SHP77 (cell line): ENCODE measurements around the gene VOPP1.
"Not testable (repeated sequence)": the region's sequence is repeated elsewhere in the genome, so short reads cannot be mapped to it uniquely, and the experiment has no call there.

Experiments
- DNase-seq, 2 experiments: peaks; one replicate each; lab custom pipeline; 2025; lab: John Stamatoyannopoulos, UW

Gene VOPP1

GRCh38 chr7:55488216-55488615 lies 84.1 kb downstream of the VOPP1 start:
- DNase-seq, result no peak

- no peak for DNase-seq
These were observed 85.3 kb downstream of the VOPP1 start for GRCh38 chr7:55486991-55487390.

- DNase-seq, result no peak
These were observed 86.1 kb downstream of the VOPP1 start for GRCh38 chr7:55486192-55486590.

GRCh38 chr7:55485501-55486191 lies 86.7 kb downstream of the VOPP1 start:
- DNase-seq, result no peak

GRCh38 chr7:55484834-55485233 lies 87.5 kb downstream of the VOPP1 start:
- no peak for DNase-seq

- no peak for DNase-seq
These were observed 88.1 kb downstream of the VOPP1 start for GRCh38 chr7:55484241-55484640.

- DNase-seq, result no peak
These were observed 89.3 kb downstream of the VOPP1 start for GRCh38 chr7:55483046-55483445.

- DNase-seq, result no peak
These were observed 91.1 kb downstream of the VOPP1 start for GRCh38 chr7:55481155-55481554.

- DNase-seq, result no peak
These were observed 93.6 kb downstream of the VOPP1 start for GRCh38 chr7:55478700-55479099.

- DNase-seq, result no peak
These were observed 94.4 kb downstream of the VOPP1 start for GRCh38 chr7:55477781-55478374.

GRCh38 chr7:55476852-55477780 lies 95.2 kb downstream of the VOPP1 start:
- no peak for DNase-seq

- DNase-seq, result no peak
These were observed 96.2 kb downstream of the VOPP1 start for GRCh38 chr7:55475855-55476803.

GRCh38 chr7:55474944-55475854 lies 97.1 kb downstream of the VOPP1 start:
- no peak for DNase-seq

GRCh38 chr7:55473932-55474331 lies 98.4 kb downstream of the VOPP1 start:
- DNase-seq, result no peak

GRCh38 chr7:55472928-55473725 lies 99.2 kb downstream of the VOPP1 start:
- no peak for DNase-seq

GRCh38 chr7:55472406-55472805 lies 99.9 kb downstream of the VOPP1 start:
- not testable (repeated sequence) for DNase-seq

GRCh38 chr7:55471594-55471993 lies 100.7 kb downstream of the VOPP1 start:
- not testable (repeated sequence) for DNase-seq

GRCh38 chr7:55470261-55470660 lies 102.0 kb downstream of the VOPP1 start:
- no peak for DNase-seq

GRCh38 chr7:55469721-55470120 lies 102.6 kb downstream of the VOPP1 start:
- no peak for DNase-seq

GRCh38 chr7:55469271-55469681 lies 103.0 kb downstream of the VOPP1 start:
- no peak for DNase-seq
